Large intestine (tissue), 3 donors: ENCODE measurements around the gene C4orf50. TPM values are rescaled to one million over a fixed set of nuclear protein-coding genes. Genes with fewer than 3 reads are reported as not detected.

ENCODE experiments used
- DNase-seq, 2 donors: peaks; one replicate each; pipeline versions ENCODE4 v3.0.0 to v3.0.0-alpha.2; 2013
- H3K27ac ChIP-seq: one replicate; pipeline ENCODE4 v1.5.1; 2013; ENCODE audit warnings: low read length
- H3K27me3 ChIP-seq: 2 replicates; pipeline ENCODE4 v1.6.1; 2013; ENCODE audit warnings: low read length; ENCODE audit not compliant: control insufficient read depth, insufficient read depth
- H3K36me3 ChIP-seq: 2 replicates; pipeline ENCODE4 v1.6.1; 2013; ENCODE audit warnings: low read length; ENCODE audit not compliant: control insufficient read depth, insufficient read depth
- H3K4me1 ChIP-seq: one replicate; pipeline ENCODE4 v1.6.1; 2013; ENCODE audit warnings: low read length; ENCODE audit not compliant: control insufficient read depth, insufficient read depth
- H3K4me3 ChIP-seq: one replicate; pipeline ENCODE4 v1.5.1; 2013; ENCODE audit warnings: low read length
- H3K9me3 ChIP-seq: one replicate; pipeline ENCODE4 v1.6.1; 2013; ENCODE audit warnings: mild to moderate bottlenecking, low read depth, low read length, moderate library complexity; ENCODE audit not compliant: control insufficient read depth
- WGBS: methylation state at CpG from one replicate; pipeline ENCODE4 v1.1.5; 2013; ENCODE audit warnings: low lambda C conversion rate; ENCODE audit not compliant: insufficient coverage; 5-methylcytosine and 5-hydroxymethylcytosine counted together
- polyA plus RNA-seq: library from polyadenylated mRNA; unstranded; fragments of 120-200 nt; gene quantifications from one replicate; pipeline ENCODE4 v1.2.1, GENCODE V29; 2013

Gene C4orf50
- polyA plus RNA-seq, 1 donor = 0.58 TPM

GRCh38 chr4:5969777-5970176 is 48.5 kb downstream of the C4orf50 start:
- WGBS = no CpG with 5 or more reads among the region's 6 CpGs

GRCh38 chr4:5969336-5969735 is 48.9 kb downstream of the C4orf50 start:
- H3K36me3 ChIP-seq = no peaks in the 10 kb centered on the region
- no peaks in the 10 kb centered on the region for H3K9me3 ChIP-seq
- H3K27me3 ChIP-seq = no peaks in the 10 kb centered on the region
- DNase-seq = no peak
- no peak overlapping the region for H3K27ac ChIP-seq
- no peak overlapping the region for H3K4me3 ChIP-seq
- no peaks in the 10 kb centered on the region for H3K4me1 ChIP-seq
- WGBS = no CpG with 5 or more reads among the region's 5 CpGs

More at GRCh38 chr4:5969777-5970176, 48.5 kb downstream of the C4orf50 start:
- no peaks in the 10 kb centered on the region for H3K9me3 ChIP-seq
- DNase-seq = no peak
- no peaks in the 10 kb centered on the region for H3K27me3 ChIP-seq
- no peak overlapping the region for H3K27ac ChIP-seq
- H3K36me3 ChIP-seq = no peaks in the 10 kb centered on the region
- no peak overlapping the region for H3K4me3 ChIP-seq
- no peaks in the 10 kb centered on the region for H3K4me1 ChIP-seq

- Histone ChIP-seq H3K36me3 (no peaks in the 10 kb centered on the region), H3K27me3 (no peaks in the 10 kb centered on the region), H3K27ac (no peak overlapping the region), H3K4me3 (no peak overlapping the region), H3K9me3 (no peaks in the 10 kb centered on the region), H3K4me1 (no peaks in the 10 kb centered on the region)
- DNase-seq = no peak
- WGBS = no CpG with 5 or more reads among the region's 10 CpGs
Measured at GRCh38 chr4:5968246-5968645, 50.0 kb downstream of the C4orf50 start.

DNA sequence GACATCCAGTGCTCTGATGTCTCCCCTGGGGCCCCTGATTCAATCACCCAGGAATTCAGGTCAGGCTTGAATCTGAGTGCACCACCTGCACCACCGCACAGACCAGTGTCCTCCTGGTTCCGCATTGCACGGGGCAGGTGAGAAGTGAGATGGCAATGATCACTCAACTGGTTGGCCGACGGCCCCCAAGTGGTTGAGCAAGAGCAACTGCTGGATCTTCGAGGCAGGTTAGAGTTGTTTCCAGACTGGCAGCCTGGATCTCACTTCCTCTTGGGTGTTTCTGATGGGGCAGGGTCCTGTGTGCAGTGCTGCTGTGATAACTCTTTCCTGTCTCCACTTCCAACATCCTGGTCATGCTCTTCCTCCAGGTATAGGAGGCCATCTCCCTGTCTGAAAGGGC is 50.4 kb downstream of the C4orf50 start:
- Histone ChIP-seq H3K4me3 (no peak overlapping the region), H3K9me3 (no peaks in the 10 kb centered on the region), H3K27ac (no peak overlapping the region), H3K36me3 (no peaks in the 10 kb centered on the region), H3K27me3 (no peaks in the 10 kb centered on the region), H3K4me1 (no peaks in the 10 kb centered on the region)
- no CpG with 5 or more reads among the region's 6 CpGs for WGBS
- DNase-seq = no peak

- no peaks in the 10 kb centered on the region for H3K4me1 ChIP-seq
- H3K4me3 ChIP-seq = no peak overlapping the region
- H3K27me3 ChIP-seq = no peaks in the 10 kb centered on the region
- no peaks in the 10 kb centered on the region for H3K9me3 ChIP-seq
- DNase-seq = no peak
- no peak overlapping the region for H3K27ac ChIP-seq
- H3K36me3 ChIP-seq = no peaks in the 10 kb centered on the region
- 83% methylated on average over 1 of the region's 9 CpGs for WGBS
Measured at GRCh38 chr4:5965225-5965624, 53.0 kb downstream of the C4orf50 start.

GRCh38 chr4:5964030-5964429 is 54.2 kb downstream of the C4orf50 start:
- no CpG with 5 or more reads among the region's 5 CpGs for WGBS
- DNase-seq = no peak

GRCh38 chr4:5963611-5964010 is 54.6 kb downstream of the C4orf50 start:
- Histone ChIP-seq H3K36me3 (no peaks in the 10 kb centered on the region), H3K27me3 (no peaks in the 10 kb centered on the region), H3K4me1 (no peaks in the 10 kb centered on the region), H3K27ac (no peak overlapping the region), H3K4me3 (no peak overlapping the region), H3K9me3 (no peaks in the 10 kb centered on the region)
- DNase-seq = no peak
- WGBS = no CpG with 5 or more reads among the region's 2 CpGs

More at GRCh38 chr4:5964030-5964429, 54.2 kb downstream of the C4orf50 start:
- no peak overlapping the region for H3K4me3 ChIP-seq
- H3K9me3 ChIP-seq = no peaks in the 10 kb centered on the region
- H3K27ac ChIP-seq = no peak overlapping the region
- H3K27me3 ChIP-seq = no peaks in the 10 kb centered on the region
- H3K36me3 ChIP-seq = no peaks in the 10 kb centered on the region
- no peaks in the 10 kb centered on the region for H3K4me1 ChIP-seq

DNA sequence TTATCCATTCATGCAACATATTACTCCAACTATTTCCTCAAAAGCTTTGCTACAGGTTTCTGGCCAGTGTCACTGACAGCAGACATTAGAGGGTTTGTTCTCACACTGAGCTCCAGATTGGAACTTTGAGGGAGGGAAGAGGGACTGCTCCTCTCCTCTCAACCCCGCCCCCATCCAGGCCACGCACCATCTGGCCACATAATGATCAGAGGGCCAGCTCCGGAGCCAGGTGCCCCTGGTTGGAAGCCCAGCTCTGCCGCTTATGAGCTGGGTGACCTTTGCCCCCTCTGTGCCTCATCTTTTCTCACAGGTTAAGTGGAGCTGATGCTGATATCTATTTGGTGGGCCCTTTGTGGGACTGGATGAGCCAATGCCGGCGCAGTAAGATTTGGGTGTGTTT is 55.8 kb downstream of the C4orf50 start:
- no peaks in the 10 kb centered on the region for H3K9me3 ChIP-seq
- no peaks in the 10 kb centered on the region for H3K4me1 ChIP-seq
- no CpG with 5 or more reads among the region's 6 CpGs for WGBS
- no peak overlapping the region for H3K4me3 ChIP-seq
- no peak overlapping the region for H3K27ac ChIP-seq
- DNase-seq = no peak
- H3K36me3 ChIP-seq = no peaks in the 10 kb centered on the region
- no peaks in the 10 kb centered on the region for H3K27me3 ChIP-seq

- Histone ChIP-seq H3K4me3 (no peak overlapping the region), H3K36me3 (no peaks in the 10 kb centered on the region), H3K4me1 (no peaks in the 10 kb centered on the region), H3K27me3 (no peaks in the 10 kb centered on the region), H3K9me3 (no peaks in the 10 kb centered on the region), H3K27ac (no peak overlapping the region)
- no peak for DNase-seq
- WGBS = 50% methylated on average over 1 of the region's 13 CpGs
Measured at GRCh38 chr4:5960252-5960880, 57.9 kb downstream of the C4orf50 start.

- Histone ChIP-seq H3K9me3 (no peaks in the 10 kb centered on the region), H3K27me3 (no peaks in the 10 kb centered on the region), H3K36me3 (no peaks in the 10 kb centered on the region), H3K4me3 (no peak overlapping the region), H3K27ac (no peak overlapping the region), H3K4me1 (no peaks in the 10 kb centered on the region)
- WGBS = 71% methylated on average over 7 of the region's 20 CpGs
- no peak for DNase-seq
Measured at GRCh38 chr4:5959211-5959982, 58.8 kb downstream of the C4orf50 start.
